ENCODE data around the gene YDJC. TPM values are rescaled to one million over a fixed set of nuclear protein-coding genes. Genes with fewer than 3 reads are reported as not detected.

YDJC gene
- total and polyA plus RNA-seq, 7 donors: 2.4 to 5.8 (median 4.0) TPM

- DNase-seq: no peak
- no peaks in the 10 kb centered on the region for H3K27me3 ChIP-seq (ENCODE audit: insufficient read depth in 3 of 3, low read length in 2 of 3)
- intact Hi-C loops (cut with DNase I): no loop called here
- no peak overlapping the region for H3K4me3 ChIP-seq
- no peak overlapping the region for H3K27ac ChIP-seq
- no peak for ATAC-seq
- TF ChIP-seq CTCF (IDR thresholded peaks at IDR 0.05): no peak
- H3K9me3 ChIP-seq: no peaks in the 10 kb centered on the region
- 91 to 95% (median 92%) methylated on average over 12 of the region's 12 CpGs for WGBS, 3 donors
- H3K4me1 ChIP-seq: no peaks in the 10 kb centered on the region
- peaks cover 8 to 61% of the 10 kb centered on the region in 2 donors for H3K36me3 ChIP-seq (ENCODE audit: insufficient read depth in 1 of 2, low read depth in 1 of 2)
Measured at GRCh38 chr22:21674638-21675245, 44.9 kb upstream of the YDJC start.

- no peak for TF ChIP-seq CTCF (IDR thresholded peaks at IDR 0.05)
- WGBS, 3 donors: 87 to 90% (median 89%) methylated on average over 12 of the region's 12 CpGs
- no peak for DNase-seq
- ATAC-seq: no peak
- Histone ChIP-seq H3K27ac (no peak overlapping the region), H3K4me3 (no peak overlapping the region), H3K9me3 (no peaks in the 10 kb centered on the region), H3K27me3 (ENCODE audit: insufficient read depth in 3 of 3, low read length in 2 of 3) (no peaks in the 10 kb centered on the region), H3K36me3 (ENCODE audit: insufficient read depth in 1 of 2, low read depth in 1 of 2) (peaks cover 8 to 69% of the 10 kb centered on the region in 2 donors), H3K4me1 (no peaks in the 10 kb centered on the region)
- intact Hi-C loops (cut with DNase I): no loop called here
Measured at GRCh38 chr22:21673534-21674321, 43.9 kb upstream of the YDJC start.

DNA sequence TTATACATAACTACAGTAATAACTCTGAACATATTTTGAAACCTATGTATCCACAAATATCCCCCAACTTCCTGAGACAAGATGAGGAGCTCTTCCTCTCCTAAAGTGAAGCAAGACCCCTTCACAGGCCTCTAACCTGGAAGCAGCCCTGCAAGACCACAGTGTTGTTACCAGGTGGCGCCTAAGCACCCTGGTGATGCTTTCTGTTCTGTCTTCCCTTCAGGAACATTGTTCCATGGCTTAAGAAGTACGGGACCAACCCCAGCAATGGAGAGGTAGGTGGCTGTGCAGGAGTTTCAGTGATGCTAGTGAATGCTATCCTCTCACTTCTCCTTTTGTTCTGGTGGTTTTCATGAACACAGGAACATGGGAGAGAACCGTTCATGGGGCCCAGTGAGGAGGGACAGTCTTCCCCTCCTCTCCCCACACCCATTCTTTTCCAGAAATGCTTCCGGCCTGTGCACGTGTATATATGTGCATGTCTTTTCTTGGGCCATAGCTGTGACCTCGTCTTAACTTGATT, 42.3 kb upstream of the YDJC start:
- Histone ChIP-seq H3K9me3 (no peaks in the 10 kb centered on the region), H3K36me3 (ENCODE audit: insufficient read depth in 1 of 2, low read depth in 1 of 2) (peaks cover 8 to 69% of the 10 kb centered on the region in 2 donors), H3K4me1 (no peaks in the 10 kb centered on the region), H3K27ac (no peak overlapping the region), H3K27me3 (ENCODE audit: insufficient read depth in 3 of 3, low read length in 2 of 3) (no peaks in the 10 kb centered on the region), H3K4me3 (no peak overlapping the region)
- intact Hi-C loops (cut with DNase I): no loop called here
- DNase-seq: no peak
- ATAC-seq: no peak
- WGBS, 3 donors: 79 to 89% (median 83%) methylated on average over 6 of the region's 6 CpGs
- TF ChIP-seq CTCF (IDR thresholded peaks at IDR 0.05): no peak

- intact Hi-C loops (cut with DNase I): no loop called here
- WGBS, 3 donors: 80 to 91% (median 85%) methylated on average over 7 to 9 of the region's 9 CpGs
Measured at GRCh38 chr22:21669026-21669425, 39.2 kb upstream of the YDJC start.

More at GRCh38 chr22:21669026-21669425, 39.2 kb upstream of the YDJC start:
- Histone ChIP-seq H3K4me3 (no peak overlapping the region), H3K27ac (no peak overlapping the region), H3K36me3 (ENCODE audit: insufficient read depth in 1 of 2, low read depth in 1 of 2) (peaks cover 8 to 49% of the 10 kb centered on the region in 2 donors), H3K4me1 (no peaks in the 10 kb centered on the region), H3K27me3 (ENCODE audit: insufficient read depth in 3 of 3, low read length in 2 of 3) (no peaks in the 10 kb centered on the region), H3K9me3 (no peaks in the 10 kb centered on the region)
- no peak for TF ChIP-seq CTCF (IDR thresholded peaks at IDR 0.05)
- ATAC-seq: no peak
- no peak for DNase-seq
